Measurements from ENCODE around the gene POU3F2. TPM values are rescaled to one million over a fixed set of nuclear protein-coding genes. Genes with fewer than 3 reads are reported as not detected.

Gene POU3F2
- total and polyA plus RNA-seq, 2 donors (not counting 3 experiments of a cell fraction or from before 2014, with no cell fraction given): not detected

DNA sequence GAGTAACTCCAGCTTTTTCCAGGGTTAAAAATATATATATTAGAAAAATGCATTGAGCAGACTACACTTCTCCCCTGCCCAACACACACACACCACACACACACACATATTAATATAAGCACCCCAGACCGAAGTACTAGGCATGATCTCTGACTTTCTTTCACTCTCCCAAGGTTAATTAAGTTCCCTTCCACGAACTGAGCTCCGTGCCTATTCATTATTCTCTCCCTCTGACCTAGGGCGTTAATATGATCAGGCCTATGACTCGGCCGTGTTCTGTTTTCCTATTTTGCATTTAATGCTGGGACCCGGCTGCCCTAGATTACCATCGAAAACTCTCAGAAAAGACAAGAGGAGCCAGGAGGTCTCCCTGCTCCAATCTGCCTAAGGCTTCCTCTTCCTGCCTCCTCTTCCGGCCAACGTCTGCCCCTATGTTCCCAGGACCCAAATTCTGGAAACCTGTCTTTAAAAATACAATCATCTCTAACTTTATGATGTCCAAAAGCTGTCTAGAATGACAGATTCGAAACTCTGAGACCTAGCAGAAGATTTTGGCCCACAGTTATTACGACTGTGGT, 6.1 kb upstream of the POU3F2 start:
- Histone ChIP-seq H3K4me2 (ENCODE audit: insufficient read depth, low read length) (no peak overlapping the region), H3K79me2 (ENCODE audit: control insufficient read depth, insufficient read depth, low read length) (no peaks in the 10 kb centered on the region), H3K9me3 (replicated peaks; ENCODE audit: control insufficient read depth, insufficient read depth, low read length) (no peaks in the 10 kb centered on the region), H3K9ac (replicated peaks; ENCODE audit: extremely low read depth, insufficient read depth, low read length) (no peak overlapping the region), H3K4me3 (replicated peaks in 1 of 3; ENCODE audit: insufficient read depth in 1 of 3, low read depth in 1 of 3, low read length in 3 of 3) (no peak overlapping the region), H2AFZ (ENCODE audit: low read depth, low read length) (no peak overlapping the region), H4K20me1 (replicated peaks; ENCODE audit: control insufficient read depth, extremely low read depth, insufficient read depth, low read length) (no peaks in the 10 kb centered on the region), H3K36me3 (ENCODE audit: control insufficient read depth in 2 of 2, extremely low read depth in 1 of 2, insufficient read depth in 2 of 2, low read length in 2 of 2) (no peaks in the 10 kb centered on the region), H3K27me3 (ENCODE audit: control insufficient read depth in 2 of 2, insufficient read depth in 2 of 2, low read length in 2 of 2) (peaks cover 92 to 96% of the 10 kb centered on the region in 2 experiments), H3K9me1 (replicated peaks; ENCODE audit: control insufficient read depth, extremely low read depth, insufficient read depth, low read length) (no peaks in the 10 kb centered on the region), H3K27ac (ENCODE audit: insufficient read depth, low read depth, low read length) (no peak overlapping the region), H3K4me1 (ENCODE audit: control insufficient read depth, extremely low read depth, insufficient read depth, low read length) (peaks cover 5% of the 10 kb centered on the region)
- TF ChIP-seq JUN (IDR thresholded peaks at IDR 0.05; ENCODE audit: borderline replicate concordance, insufficient read depth, insufficient read length, low read depth): no peak
- FAIRE-seq (no peak), DNase-seq (ENCODE audit: low read depth, low spot score) (no peak)
- POLR2A ChIA-PET: no interaction called here
- CTCF ChIA-PET: interaction anchor here (0.8 kb wide), 1 partner anchor 291 kb away, joined by 3 read pairs; no protein-coding TSS in a partner anchor
- intact Hi-C loops (cut with micrococcal nuclease): no loop called here
- dilution Hi-C loops (cut with MboI; ENCODE audit: extremely low pct_ligation_motif_present, low sequenced_read_pairs): no loop called here
- BruUV-seq (replicated peaks): no TSS peak

DNA sequence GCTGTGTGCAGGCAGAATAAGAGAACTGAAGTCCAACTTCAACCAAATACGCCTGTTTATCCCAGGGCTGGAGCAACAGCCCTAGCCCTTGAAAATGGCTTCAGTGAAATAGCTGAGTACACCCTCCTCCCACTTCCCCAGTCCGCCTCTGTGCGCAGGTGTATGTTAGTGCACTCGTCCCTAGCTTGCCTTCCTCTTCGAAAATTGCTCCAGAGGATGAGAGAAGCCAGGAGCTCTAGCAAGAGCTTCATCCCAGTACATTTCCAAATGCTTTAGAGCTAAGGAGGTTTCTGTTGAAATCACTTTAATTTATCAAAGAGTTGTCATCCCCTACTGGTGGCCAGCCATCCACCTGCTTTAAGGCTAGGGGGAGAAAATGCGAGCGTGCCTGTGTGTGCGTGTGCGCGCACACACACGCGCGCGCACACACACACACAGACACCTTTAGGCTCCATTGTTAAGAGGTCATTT, 5.4 kb upstream of the POU3F2 start:
- no TSS peak for BruUV-seq (replicated peaks)
- TF ChIP-seq EZH2 (IDR thresholded peaks at IDR 0.05; ENCODE audit: borderline replicate concordance, low read depth, low read length, severe bottlenecking) (peak; percentile 71), FOS (IDR thresholded peaks at IDR 0.05; ENCODE audit: borderline replicate concordance, insufficient read depth, low read length) (no peak)
- dilution Hi-C loops (cut with MboI; ENCODE audit: extremely low pct_ligation_motif_present, low sequenced_read_pairs): no loop called here

More for the DNA sequence above, 5.4 kb upstream of the POU3F2 start:
- no peak for FAIRE-seq
- Histone ChIP-seq H3K79me2 (ENCODE audit: control insufficient read depth, insufficient read depth, low read length) (no peaks in the 10 kb centered on the region), H3K4me3 (replicated peaks in 1 of 3; ENCODE audit: insufficient read depth in 1 of 3, low read depth in 1 of 3, low read length in 3 of 3) (no peak overlapping the region), H2AFZ (ENCODE audit: low read depth, low read length) (no peak overlapping the region), H3K9me3 (replicated peaks; ENCODE audit: control insufficient read depth, insufficient read depth, low read length) (no peaks in the 10 kb centered on the region), H3K27ac (ENCODE audit: insufficient read depth, low read depth, low read length) (no peak overlapping the region), H4K20me1 (replicated peaks; ENCODE audit: control insufficient read depth, extremely low read depth, insufficient read depth, low read length) (no peaks in the 10 kb centered on the region), H3K4me2 (ENCODE audit: insufficient read depth, low read length) (no peak overlapping the region), H3K36me3 (ENCODE audit: control insufficient read depth in 2 of 2, extremely low read depth in 1 of 2, insufficient read depth in 2 of 2, low read length in 2 of 2) (no peaks in the 10 kb centered on the region), H3K9me1 (replicated peaks; ENCODE audit: control insufficient read depth, extremely low read depth, insufficient read depth, low read length) (no peaks in the 10 kb centered on the region), H3K4me1 (ENCODE audit: control insufficient read depth, extremely low read depth, insufficient read depth, low read length) (peaks cover 9% of the 10 kb centered on the region), H3K27me3 (ENCODE audit: control insufficient read depth in 2 of 2, insufficient read depth in 2 of 2, low read length in 2 of 2) (peaks cover 91 to 96% of the 10 kb centered on the region in 2 experiments), H3K9ac (replicated peaks; ENCODE audit: extremely low read depth, insufficient read depth, low read length) (no peak overlapping the region)
- intact Hi-C loops (cut with micrococcal nuclease): no loop called here
- ChIA-PET POLR2A (no interaction called here), CTCF (interaction anchor here (1.1 to 1.2 kb wide), 3 partner anchors 9 to 16 kb away, joined by 3 to 4 read pairs (median 4); no protein-coding TSS in a partner anchor)
- no peak for DNase-seq (ENCODE audit: low read depth, low spot score)

Measured in endothelial cell of umbilical vein (primary cell).